Naive thymus-derived CD4-positive, alpha-beta T cell (primary cell): ENCODE results near the gene EIF4EBP3. TPM values are rescaled to one million over a fixed set of nuclear protein-coding genes. Genes with fewer than 3 reads are reported as not detected.

Source experiments
- ATAC-seq: fragments of 150-1000 bp; cut with Tn5 transposase; 2 replicates; pipeline ENCODE4 v1.10.0; 2021; ENCODE audit warnings: mild to moderate bottlenecking, moderate library complexity
- CTCF ChIA-PET: fragments of 350-600 bp; sonication (Branson Sonifier 250); formaldehyde crosslinking; loops from one replicate; lab custom pipeline; 2021; ENCODE audit warnings: antibody characterized with exemption; lab: Charles Lee
- POLR2A ChIA-PET: fragments of 350-600 bp; sonication (Branson Sonifier 250); formaldehyde crosslinking; loops from one replicate; lab custom pipeline; 2021; ENCODE audit warnings: antibody characterized with exemption, inconsistent platforms; lab: Charles Lee
- DNase-seq, 9 donors: peaks; one replicate each; pipeline versions ENCODE4 v3.0.0 to v3.0.0-alpha.2; 2020 to 2022; ENCODE audit warnings: mixed read lengths in 1 of 9
- H3K27ac ChIP-seq: one replicate; pipeline ENCODE4 v1.7.0; 2013; ENCODE audit warnings: mild to moderate bottlenecking, low read depth, low read length, moderate library complexity
- H3K27me3 ChIP-seq, 2 donors: one replicate each; pipeline ENCODE4 v1.7.0; 2013; ENCODE audit warnings: low read length in 2 of 2, mild to moderate bottlenecking in 2 of 2, moderate library complexity in 2 of 2; ENCODE audit not compliant: control insufficient read depth in 2 of 2, insufficient read depth in 2 of 2
- H3K36me3 ChIP-seq, 3 experiments: 1 replicate in 2 of 3; 2 replicates in 1 of 3; pipeline ENCODE4 v1.7.0; 2013; ENCODE audit warnings: low read length in 3 of 3, mild to moderate bottlenecking in 3 of 3, moderate library complexity in 1 of 3; ENCODE audit not compliant: insufficient read depth in 3 of 3, control insufficient read depth in 2 of 3
- H3K4me1 ChIP-seq, 2 donors: one replicate each; pipeline ENCODE4 v1.7.0; 2013; ENCODE audit warnings: low read length in 2 of 2, mild to moderate bottlenecking in 2 of 2, moderate library complexity in 1 of 2; ENCODE audit not compliant: control insufficient read depth in 2 of 2, insufficient read depth in 2 of 2
- H3K4me3 ChIP-seq: 2 replicates; pipeline ENCODE4 v1.7.0; 2013; ENCODE audit warnings: mild to moderate bottlenecking, low read length
- H3K9me3 ChIP-seq, 3 experiments: 1 replicate in 2 of 3; 2 replicates in 1 of 3; pipeline ENCODE4 v1.7.0; 2013; ENCODE audit warnings: low read length in 3 of 3; ENCODE audit not compliant: control insufficient read depth in 2 of 3
- H3K27ac Mint-ChIP-seq, 9 donors: one replicate each; pipeline ENCODE4 v1.8.0; 2020 to 2022; ENCODE audit warnings: mixed read lengths in 9 of 9, mild to moderate bottlenecking in 8 of 9, moderate library complexity in 5 of 9, inconsistent platforms in 2 of 9
- H3K27me3 Mint-ChIP-seq, 5 donors: one replicate each; pipeline ENCODE4 v1.8.0; 2021 to 2022; ENCODE audit warnings: mixed read lengths in 5 of 5, mild to moderate bottlenecking in 1 of 5
- H3K36me3 Mint-ChIP-seq, 5 donors: one replicate each; pipeline ENCODE4 v1.8.0; 2020 to 2022; ENCODE audit warnings: mixed read lengths in 5 of 5, mild to moderate bottlenecking in 3 of 5, inconsistent platforms in 1 of 5
- H3K4me1 Mint-ChIP-seq, 7 donors: one replicate each; pipeline ENCODE4 v1.8.0; 2020 to 2022; ENCODE audit warnings: mixed read lengths in 7 of 7, mild to moderate bottlenecking in 3 of 7, inconsistent platforms in 1 of 7
- H3K4me3 Mint-ChIP-seq, 10 donors: one replicate each; pipeline ENCODE4 v1.8.0; 2020 to 2022; ENCODE audit warnings: mild to moderate bottlenecking in 10 of 10, mixed read lengths in 10 of 10, moderate library complexity in 6 of 10, inconsistent platforms in 2 of 10
- H3K9me3 Mint-ChIP-seq, 11 donors: one replicate each; pipeline ENCODE4 v1.8.0; 2020 to 2022; ENCODE audit warnings: mixed read lengths in 11 of 11, mild to moderate bottlenecking in 4 of 11, inconsistent platforms in 1 of 11, moderate library complexity in 1 of 11
- intact Hi-C, 2 donors: fragments of 100-400 bp; cut with micrococcal nuclease; formaldehyde crosslinking; loops; one replicate each; pipeline ENCODE4 v1.15.1; 2023
- polyA plus RNA-seq, 2 donors: library from polyadenylated mRNA; unstranded; fragments of 300-500 nt; fragmentation: Illumina TruSeq; gene quantifications; one replicate each; pipeline ENCODE4 v1.2.3, GENCODE V29; 2021
- total RNA-seq, 6 experiments: library from RNA in 5 of 6; stranded (reverse) in 5 of 6; gene quantifications; 1 replicate in 5 of 6; 2 replicates in 1 of 6; pipeline ENCODE4 v1.2.3 and lab custom pipeline; 2021 to 2026

EIF4EBP3 gene
- total and polyA plus RNA-seq, 7 experiments from 2014 or later, result 12.5 to 80.8 (median 19.3) TPM

- peaks cover 10 to 27% (median 15%) of the 10 kb centered on the region in 3 experiments for H3K36me3 ChIP-seq
- peaks cover 14 to 31% of the 10 kb centered on the region in 2 donors for H3K4me1 ChIP-seq
- Mint-ChIP-seq H3K9me3 (peaks cover 0 to 4% (median 0%) of the 10 kb centered on the region in 11 donors), H3K27ac (peak overlapping the region; percentile 16 to 87 (median 82)), H3K27me3 (no peaks in the 10 kb centered on the region), H3K36me3 (peaks cover 6 to 43% (median 22%) of the 10 kb centered on the region in 5 donors), H3K4me3 (peak overlapping the region in 4 of 10 donors; percentile 2 to 58 (median 31)), H3K4me1 (peaks cover 58 to 78% (median 71%) of the 10 kb centered on the region in 7 donors)
- POLR2A ChIA-PET, result interaction anchor here (0.6 to 11.7 kb wide), 5 partner anchors 11 to 152 kb away, joined by 3 to 248 read pairs (median 4); partner anchors contain the start of genes ANKHD1, APBB3, IK and NDUFA2
- no peaks in the 10 kb centered on the region for H3K27me3 ChIP-seq
- no peak overlapping the region for H3K27ac ChIP-seq
- CTCF ChIA-PET, result interaction anchor here (0.9 kb wide), 1 partner anchor 16 kb away, joined by 3 read pairs; no protein-coding TSS in a partner anchor
- H3K9me3 ChIP-seq, result no peaks in the 10 kb centered on the region
- ATAC-seq (no peak), DNase-seq (no peak)
- no peak overlapping the region for H3K4me3 ChIP-seq
- intact Hi-C loops, result no loop called here
Measured at GRCh38 chr5:140553657-140554056, 6.2 kb downstream of the EIF4EBP3 start.

GRCh38 chr5:140554454-140554853, 7.0 kb downstream of the EIF4EBP3 start:
- peak overlapping the region; percentile 1 for H3K27ac ChIP-seq
- Mint-ChIP-seq H3K4me3 (peak overlapping the region in 8 of 10 donors; percentile 2 to 47 (median 7)), H3K36me3 (peaks cover 6 to 41% (median 22%) of the 10 kb centered on the region in 5 donors)

GRCh38 chr5:140555747-140556312, 8.4 kb downstream of the EIF4EBP3 start:
- H3K27ac Mint-ChIP-seq, result peak overlapping the region; percentile 85 to 97 (median 91)
- ATAC-seq (no peak), DNase-seq (no peak)
- Histone ChIP-seq H3K27ac (peak overlapping the region; percentile 97), H3K9me3 (no peaks in the 10 kb centered on the region), H3K36me3 (peaks cover 5 to 19% (median 5%) of the 10 kb centered on the region in 3 experiments), H3K4me1 (peaks cover 14 to 20% of the 10 kb centered on the region in 2 donors), H3K4me3 (peak overlapping the region; percentile 73), H3K27me3 (no peaks in the 10 kb centered on the region)
- H3K36me3 Mint-ChIP-seq, result peaks cover 0 to 33% (median 19%) of the 10 kb centered on the region in 5 donors
- ChIA-PET POLR2A (interaction anchor here (1.2 to 16.3 kb wide), 2 partner anchors 7 to 19 kb away, joined by 3 to 248 read pairs; partner anchors contain the start of gene EIF4EBP3), CTCF (interaction anchor here (0.6 to 1.7 kb wide), 2 partner anchors 9 to 1405 kb away, joined by 3 to 6 read pairs; partner anchors contain the start of gene EIF4EBP3)
- intact Hi-C loops, result loop anchor here (1.0 to 5.0 kb wide), 5 partner anchors 8 to 444 kb away; partner anchors contain the start of genes ANKHD1 (in 2 of the 2), APBB3 (in 2 of the 2), SLC35A4 (in 2 of the 2) and IK (in 1 of the 2)
- peaks cover 0 to 4% (median 0%) of the 10 kb centered on the region in 11 donors for H3K9me3 Mint-ChIP-seq
- no peaks in the 10 kb centered on the region for H3K27me3 Mint-ChIP-seq
- peaks cover 43 to 64% (median 54%) of the 10 kb centered on the region in 7 donors for H3K4me1 Mint-ChIP-seq
- H3K4me3 Mint-ChIP-seq, result peak overlapping the region; percentile 84 to 93 (median 92)

More at GRCh38 chr5:140554454-140554853, 7.0 kb downstream of the EIF4EBP3 start:
- no peak overlapping the region for H3K4me3 ChIP-seq
- Mint-ChIP-seq H3K4me1 (peaks cover 51 to 73% (median 63%) of the 10 kb centered on the region in 7 donors), H3K27ac (peak overlapping the region; percentile 2 to 87 (median 63)), H3K9me3 (peaks cover 0 to 4% (median 0%) of the 10 kb centered on the region in 11 donors), H3K27me3 (no peaks in the 10 kb centered on the region)
- H3K9me3 ChIP-seq, result no peaks in the 10 kb centered on the region
- intact Hi-C loops, result no loop called here
- H3K36me3 ChIP-seq, result peaks cover 10 to 25% (median 15%) of the 10 kb centered on the region in 3 experiments
- ChIA-PET CTCF (interaction anchor here (0.6 to 1.0 kb wide), 2 partner anchors 9 to 138 kb away, joined by 3 to 4 read pairs; partner anchors contain the start of gene APBB3), POLR2A (interaction anchor here (0.6 to 11.7 kb wide), 5 partner anchors 10 to 226 kb away, joined by 4 to 248 read pairs (median 4); partner anchors contain the start of genes APBB3, IK, NDUFA2 and SLC35A4)
- H3K27me3 ChIP-seq, result no peaks in the 10 kb centered on the region
- H3K4me1 ChIP-seq, result peaks cover 14 to 23% of the 10 kb centered on the region in 2 donors
- ATAC-seq (no peak), DNase-seq (no peak)

- H3K27ac Mint-ChIP-seq, result peak overlapping the region; percentile 85 to 97 (median 95)
- CTCF ChIA-PET, result interaction anchor here (0.6 to 1.7 kb wide), 2 partner anchors 9 to 1405 kb away, joined by 3 to 6 read pairs; partner anchors contain the start of gene EIF4EBP3
- peaks cover 43 to 59% (median 51%) of the 10 kb centered on the region in 7 donors for H3K4me1 Mint-ChIP-seq
- peaks cover 0 to 17% (median 4%) of the 10 kb centered on the region in 3 experiments for H3K36me3 ChIP-seq
- H3K27me3 ChIP-seq, result no peaks in the 10 kb centered on the region
- H3K9me3 ChIP-seq, result no peaks in the 10 kb centered on the region
- POLR2A ChIA-PET, result interaction anchor here (1.0 to 16.3 kb wide), 5 partner anchors 7 to 91 kb away, joined by 3 to 248 read pairs (median 6); partner anchors contain the start of genes EIF4EBP3, IK, NDUFA2 and TMCO6
- H3K27me3 Mint-ChIP-seq, result no peaks in the 10 kb centered on the region
- DNase-seq (peak in 1 of 9 donors; percentile 37), ATAC-seq (peak; percentile 51)
- peaks cover 0 to 4% (median 0%) of the 10 kb centered on the region in 11 donors for H3K9me3 Mint-ChIP-seq
- H3K4me3 Mint-ChIP-seq, result peak overlapping the region; percentile 84 to 93 (median 92)
- H3K36me3 Mint-ChIP-seq, result peaks cover 0 to 33% (median 15%) of the 10 kb centered on the region in 5 donors
- H3K4me3 ChIP-seq, result peak overlapping the region; percentile 73
- intact Hi-C loops, result loop anchor here (1.0 to 5.0 kb wide), 5 partner anchors 8 to 444 kb away; partner anchors contain the start of genes ANKHD1 (in 2 of the 2), APBB3 (in 2 of the 2), SLC35A4 (in 2 of the 2) and IK (in 1 of the 2)
- peak overlapping the region; percentile 97 for H3K27ac ChIP-seq
- peaks cover 14 to 20% of the 10 kb centered on the region in 2 donors for H3K4me1 ChIP-seq
Measured at GRCh38 chr5:140556438-140556837, 9.0 kb downstream of the EIF4EBP3 start.

- Mint-ChIP-seq H3K9me3 (peaks cover 0 to 4% (median 0%) of the 10 kb centered on the region in 11 donors), H3K4me3 (peak within 1 kb of the TSS; percentile 84 to 93 (median 92)), H3K4me1 (peaks cover 45 to 63% (median 50%) of the 10 kb centered on the region in 7 donors), H3K27me3 (no peaks in the 10 kb centered on the region), H3K36me3 (peaks cover 0 to 30% (median 11%) of the 10 kb centered on the region in 5 donors), H3K27ac (peak within 1 kb of the TSS; percentile 85 to 97 (median 95))
- Histone ChIP-seq H3K9me3 (no peaks in the 10 kb centered on the region), H3K36me3 (peaks cover 0 to 16% (median 0%) of the 10 kb centered on the region in 3 experiments), H3K4me3 (peak within 1 kb of the TSS; percentile 73), H3K4me1 (peaks cover 14 to 20% of the 10 kb centered on the region in 2 donors), H3K27me3 (no peaks in the 10 kb centered on the region), H3K27ac (peak within 1 kb of the TSS; percentile 97)
- intact Hi-C loops, result loop anchor here (1.0 to 5.0 kb wide), 5 partner anchors 10 to 445 kb away; partner anchors contain the start of genes ANKHD1 (in 2 of the 2), EIF4EBP3 (in 2 of the 2), IK (in 1 of the 2) and NDUFA2 (in 1 of the 2)
- ChIA-PET POLR2A (interaction anchor here (0.7 to 16.3 kb wide), 9 partner anchors 8 to 156 kb away, joined by 3 to 248 read pairs (median 5); partner anchors contain the start of genes EIF4EBP3, IK, NDUFA2 and TMCO6), CTCF (interaction anchor here (0.6 to 0.9 kb wide), 2 partner anchors 90 to 1044 kb away, joined by 3 read pairs; partner anchors contain the start of genes IK and NDUFA2)
- DNase-seq (peak; percentile 62 to 91 (median 72)), ATAC-seq (peak; percentile 94)
Measured at GRCh38 chr5:140557136-140557805, 9.8 kb downstream of the EIF4EBP3 start, which contains the start of gene SRA1. Gene SRA1, minus strand, starts transcription at chr5:140557473. Its CDS starts 21 bp downstream, at chr5:140557452.
